Upper lobe of left lung (tissue), 4 donors: ENCODE results near the gene TMEM129.

Experiments used
- CTCF ChIP-seq, 6 experiments: fragments of 450-650 bp in 4 of 6; fragments of 200-600 bp in 2 of 6; sonication (generic) in 2 of 6; IDR thresholded peaks; one replicate each; pipeline ENCODE4 v1.5.1; 2016 to 2019; ENCODE audit warnings: antibody characterized with exemption in 6 of 6
- POLR2AphosphoS5 ChIP-seq, 2 donors: sonication (generic); formaldehyde crosslinking; IDR thresholded peaks; one replicate each; pipeline ENCODE4 v1.5.1; 2017; ENCODE audit warnings: antibody characterized with exemption in 2 of 2

GRCh38 chr4:1749826-1750225 lies 28.7 kb upstream of the TMEM129 start:
- TF ChIP-seq CTCF (IDR thresholded peaks at IDR 0.05) (no peak), POLR2AphosphoS5 (IDR thresholded peaks at IDR 0.05) (no peak)
